Measurements from ENCODE around the gene RAD51B.
"Not testable (repeated sequence)": the region's sequence is repeated elsewhere in the genome, so short reads cannot be mapped to it uniquely, and the experiment has no call there.

RAD51B gene

GRCh38 chr14:67940486-67941455, 121.2 kb downstream of the RAD51B start:
- FAIRE-seq (no peak), DNase-seq (ENCODE audit: extremely low spot score, insufficient read length, low read depth) (no peak)

- DNase-seq (ENCODE audit: extremely low spot score, insufficient read length, low read depth): no peak
Measured at GRCh38 chr14:67941456-67942018, 122.0 kb downstream of the RAD51B start.

GRCh38 chr14:67942080-67942710, 122.6 kb downstream of the RAD51B start:
- no peak for DNase-seq (ENCODE audit: extremely low spot score, insufficient read length, low read depth)
- peak; percentile 26 for FAIRE-seq

More at GRCh38 chr14:67941456-67942018, 122.0 kb downstream of the RAD51B start:
- no peak for FAIRE-seq

GRCh38 chr14:67943947-67944346, 124.4 kb downstream of the RAD51B start:
- DNase-seq (ENCODE audit: extremely low spot score, insufficient read length, low read depth): peak; percentile 9
- FAIRE-seq: peak; percentile 80

GRCh38 chr14:67944605-67945004, 125.0 kb downstream of the RAD51B start:
- FAIRE-seq (no peak), DNase-seq (ENCODE audit: extremely low spot score, insufficient read length, low read depth) (no peak)

- DNase-seq (ENCODE audit: extremely low spot score, insufficient read length, low read depth): no peak
- FAIRE-seq: peak; percentile 5
Measured at GRCh38 chr14:67949771-67950170, 130.2 kb downstream of the RAD51B start.

GRCh38 chr14:67950386-67950785, 130.8 kb downstream of the RAD51B start:
- no peak for FAIRE-seq

GRCh38 chr14:67951529-67952135, 132.1 kb downstream of the RAD51B start:
- FAIRE-seq: no peak
- DNase-seq (ENCODE audit: extremely low spot score, insufficient read length, low read depth): no peak

More at GRCh38 chr14:67950386-67950785, 130.8 kb downstream of the RAD51B start:
- no peak for DNase-seq (ENCODE audit: extremely low spot score, insufficient read length, low read depth)

- DNase-seq (ENCODE audit: extremely low spot score, insufficient read length, low read depth) (no peak), FAIRE-seq (no peak)
Measured at GRCh38 chr14:67952381-67952780, 132.8 kb downstream of the RAD51B start.

GRCh38 chr14:67952786-67953185, 133.2 kb downstream of the RAD51B start:
- DNase-seq (ENCODE audit: extremely low spot score, insufficient read length, low read depth) (no peak), FAIRE-seq (no peak)

- DNase-seq (ENCODE audit: extremely low spot score, insufficient read length, low read depth): no peak
- no peak for FAIRE-seq
Measured at GRCh38 chr14:67955261-67955660, 135.7 kb downstream of the RAD51B start.

GRCh38 chr14:67957946-67958345, 138.4 kb downstream of the RAD51B start:
- DNase-seq (ENCODE audit: extremely low spot score, insufficient read length, low read depth) (no peak), FAIRE-seq (no peak)

- no peak for DNase-seq (ENCODE audit: extremely low spot score, insufficient read length, low read depth)
- FAIRE-seq: no peak
Measured at GRCh38 chr14:67961676-67962075, 142.1 kb downstream of the RAD51B start.

- FAIRE-seq (peak; percentile 72), DNase-seq (ENCODE audit: extremely low spot score, insufficient read length, low read depth) (peak; percentile 3)
Measured at GRCh38 chr14:67962215-67962644, 142.7 kb downstream of the RAD51B start.

- no peak for DNase-seq (ENCODE audit: extremely low spot score, insufficient read length, low read depth)
- FAIRE-seq: no peak
Measured at GRCh38 chr14:67963545-67963944, 144.0 kb downstream of the RAD51B start.

- FAIRE-seq (no peak), DNase-seq (ENCODE audit: extremely low spot score, insufficient read length, low read depth) (no peak)
Measured at GRCh38 chr14:67963960-67964812, 144.6 kb downstream of the RAD51B start.

GRCh38 chr14:67965696-67966095, 146.1 kb downstream of the RAD51B start:
- no peak for FAIRE-seq
- DNase-seq (ENCODE audit: extremely low spot score, insufficient read length, low read depth): no peak

- FAIRE-seq: no peak
Measured at GRCh38 chr14:67967206-67967605, 147.6 kb downstream of the RAD51B start.

GRCh38 chr14:67967970-67968369, 148.4 kb downstream of the RAD51B start:
- FAIRE-seq: not testable (repeated sequence)

More at GRCh38 chr14:67967206-67967605, 147.6 kb downstream of the RAD51B start:
- DNase-seq (ENCODE audit: extremely low spot score, insufficient read length, low read depth): no peak

More at GRCh38 chr14:67967970-67968369, 148.4 kb downstream of the RAD51B start:
- not testable (repeated sequence) for DNase-seq (ENCODE audit: extremely low spot score, insufficient read length, low read depth)

Measured in GM18507 (cell line).